Activated CD4-positive, alpha-beta T cell treated with anti-CD3 and anti-CD28 coated beads for 1 hour (primary cell): Measurements from ENCODE around the gene TIGD2.
"Not testable (repeated sequence)": the region's sequence is repeated elsewhere in the genome, so short reads cannot be mapped to it uniquely, and the experiment has no call there.

Experiments
- DNase-seq: peaks from one replicate; pipeline ENCODE4 v3.0.0-alpha.2; 2020

The TIGD2 gene

GRCh38 chr4:89121387-89122068 lies 10.2 kb downstream of the TIGD2 start:
- DNase-seq, result no peak

GRCh38 chr4:89123451-89123851 lies 12.1 kb downstream of the TIGD2 start:
- DNase-seq, result no peak

GRCh38 chr4:89125901-89126782 lies 14.8 kb downstream of the TIGD2 start:
- DNase-seq, result no peak

GRCh38 chr4:89129080-89129640 lies 17.8 kb downstream of the TIGD2 start:
- no peak for DNase-seq

- no peak for DNase-seq
Measured at GRCh38 chr4:89134775-89135319, 23.5 kb downstream of the TIGD2 start.

GRCh38 chr4:89136525-89136924 lies 25.2 kb downstream of the TIGD2 start:
- DNase-seq, result no peak

- no peak for DNase-seq
Measured at GRCh38 chr4:89137231-89137630, 25.9 kb downstream of the TIGD2 start.

- no peak for DNase-seq
Measured at GRCh38 chr4:89137695-89138094, 26.4 kb downstream of the TIGD2 start.

- no peak for DNase-seq
Measured at GRCh38 chr4:89140168-89140759, 28.9 kb downstream of the TIGD2 start.

- DNase-seq, result no peak
Measured at GRCh38 chr4:89142691-89143669, 31.6 kb downstream of the TIGD2 start.

- DNase-seq, result not testable (repeated sequence)
Measured at GRCh38 chr4:89144652-89145051, 33.3 kb downstream of the TIGD2 start.

GRCh38 chr4:89146196-89146595 lies 34.9 kb downstream of the TIGD2 start:
- DNase-seq, result no peak

- no peak for DNase-seq
Measured at GRCh38 chr4:89152972-89153371, 41.6 kb downstream of the TIGD2 start.

GRCh38 chr4:89156174-89156914 lies 45.0 kb downstream of the TIGD2 start:
- DNase-seq, result no peak

GRCh38 chr4:89157488-89158024 lies 46.2 kb downstream of the TIGD2 start:
- DNase-seq, result no peak

GRCh38 chr4:89158884-89159503 lies 47.7 kb downstream of the TIGD2 start:
- no peak for DNase-seq

GRCh38 chr4:89160806-89161205 lies 49.5 kb downstream of the TIGD2 start:
- no peak for DNase-seq

- DNase-seq, result no peak
Measured at GRCh38 chr4:89161841-89162240, 50.5 kb downstream of the TIGD2 start.

- no peak for DNase-seq
Measured at GRCh38 chr4:89162496-89162895, 51.2 kb downstream of the TIGD2 start.

- DNase-seq, result no peak
Measured at GRCh38 chr4:89162987-89163386, 51.7 kb downstream of the TIGD2 start.
